Body of pancreas (tissue), 4 donors: ENCODE results near the gene PEX14. TPM values are rescaled to one million over a fixed set of nuclear protein-coding genes. Genes with fewer than 3 reads are reported as not detected.
A peak's percentile ranks its signal among the peaks of the same experiment; 100 is the strongest.

Source experiments
- ATAC-seq: fragments of 150-250 bp; one replicate; pipeline ENCODE4 v1.9.1; 2016
- DNase-seq, 4 donors: peaks; one replicate each; pipeline ENCODE4 v3.0.0-alpha.2; 2019
- H3K27ac ChIP-seq, 4 donors: fragments of 200-600 bp; sonication (generic); 1 replicate in 3 of 4; 2 replicates in 1 of 4; pipeline versions ENCODE4 v1.5.1 to v1.6.1; 2016 to 2019; ENCODE audit warnings: mild to moderate bottlenecking in 1 of 4, mixed read lengths in 1 of 4, moderate library complexity in 1 of 4
- H3K27me3 ChIP-seq, 2 donors: fragments of 200-600 bp; sonication (generic); one replicate each; pipeline ENCODE4 v1.6.0; 2016; ENCODE audit warnings: mild to moderate bottlenecking in 1 of 2
- H3K36me3 ChIP-seq, 2 donors: fragments of 200-600 bp; sonication (generic); replicated peaks in 1 of 2; 2 replicates each; pipeline ENCODE4 v1.5.1; 2016; ENCODE audit warnings: low read depth in 2 of 2; ENCODE audit not compliant: insufficient read depth in 1 of 2
- H3K4me1 ChIP-seq: fragments of 200-600 bp; sonication (generic); one replicate; pipeline ENCODE4 v1.6.0; 2016
- H3K4me3 ChIP-seq, 2 donors: fragments of 200-600 bp; sonication (generic); 1 replicate in 1 of 2; 2 replicates in 1 of 2; pipeline ENCODE4 v1.5.1; 2016 to 2019
- H3K9me3 ChIP-seq, 3 donors: fragments of 200-600 bp; sonication (generic); 1 replicate in 2 of 3; 2 replicates in 1 of 3; pipeline ENCODE4 v1.5.1; 2016
- CTCF ChIP-seq, 7 experiments: fragments of 450-650 bp in 4 of 7; fragments of 200-600 bp in 3 of 7; sonication (generic) in 3 of 7; IDR thresholded peaks; one replicate each; pipeline ENCODE4 v1.5.1; 2016 to 2019; ENCODE audit warnings: antibody characterized with exemption in 7 of 7
- POLR2A ChIP-seq, 3 donors: fragments of 450-650 bp; IDR thresholded peaks; one replicate each; pipeline ENCODE4 v1.6.1; 2016; ENCODE audit warnings: antibody characterized with exemption in 3 of 3, mild to moderate bottlenecking in 2 of 3
- WGBS, 2 donors: methylation state at CpG; one replicate each; pipeline ENCODE4 v1.1.5; 2017; 5-methylcytosine and 5-hydroxymethylcytosine counted together
- intact Hi-C: fragments of 100-400 bp; cut with DNase I; formaldehyde crosslinking; loops from one replicate; pipeline ENCODE4 v1.15.1; 2023
- total RNA-seq, 2 donors: library from RNA; depleted of rRNA; stranded (reverse); fragments of >200 nt; gene quantifications; one replicate each; pipeline ENCODE4 v1.1.0, GENCODE V29; 2016

PEX14 gene
- total RNA-seq, 2 donors from 2014 or later, result 8.6 to 8.8 TPM

DNA sequence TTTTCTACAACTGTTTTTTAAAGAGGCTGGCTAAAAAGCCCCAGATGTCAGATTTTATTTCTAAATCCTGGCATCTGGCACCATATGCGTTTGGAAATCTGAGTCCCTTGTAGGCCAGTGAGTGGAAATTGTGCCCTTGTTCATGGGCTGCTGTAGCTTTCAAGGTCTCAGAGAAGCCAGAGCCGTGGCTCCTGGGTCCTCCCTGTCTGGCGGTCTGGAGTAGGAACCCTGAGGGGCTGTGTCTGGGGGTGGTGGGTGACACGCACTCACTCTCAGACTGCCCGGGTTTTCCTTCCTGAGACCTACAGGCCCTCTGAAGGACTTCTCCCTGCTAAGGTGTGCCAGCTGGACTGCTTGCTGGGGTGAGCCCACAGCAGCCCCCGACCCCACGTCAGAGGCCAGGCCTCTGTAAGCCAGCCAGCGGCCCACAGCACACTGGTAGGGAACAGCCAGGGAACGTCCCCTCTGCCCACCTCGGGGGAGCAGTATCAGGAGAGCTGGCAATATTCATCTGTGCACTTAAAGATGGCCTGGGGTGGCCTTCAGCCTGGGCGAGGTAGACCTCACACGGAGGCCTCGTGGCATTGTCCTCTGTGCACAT, 151.5 kb downstream of the PEX14 start:
- TF ChIP-seq CTCF (IDR thresholded peaks at IDR 0.05) (no peak), POLR2A (IDR thresholded peaks at IDR 0.05) (no peak)
- H3K27ac ChIP-seq, result no peak overlapping the region
- peaks cover 0 to 2% of the 10 kb centered on the region in 2 donors for H3K36me3 ChIP-seq
- WGBS, 2 donors, result 90 to 93% methylated on average over 5 to 13 of the region's 13 CpGs
- ATAC-seq, result no peak
- peaks cover 24% of the 10 kb centered on the region for H3K4me1 ChIP-seq
- H3K27me3 ChIP-seq, result no peaks in the 10 kb centered on the region
- DNase-seq, result no peak
- intact Hi-C loops, result no loop called here
- no peaks in the 10 kb centered on the region for H3K9me3 ChIP-seq
- no peak overlapping the region for H3K4me3 ChIP-seq

DNA sequence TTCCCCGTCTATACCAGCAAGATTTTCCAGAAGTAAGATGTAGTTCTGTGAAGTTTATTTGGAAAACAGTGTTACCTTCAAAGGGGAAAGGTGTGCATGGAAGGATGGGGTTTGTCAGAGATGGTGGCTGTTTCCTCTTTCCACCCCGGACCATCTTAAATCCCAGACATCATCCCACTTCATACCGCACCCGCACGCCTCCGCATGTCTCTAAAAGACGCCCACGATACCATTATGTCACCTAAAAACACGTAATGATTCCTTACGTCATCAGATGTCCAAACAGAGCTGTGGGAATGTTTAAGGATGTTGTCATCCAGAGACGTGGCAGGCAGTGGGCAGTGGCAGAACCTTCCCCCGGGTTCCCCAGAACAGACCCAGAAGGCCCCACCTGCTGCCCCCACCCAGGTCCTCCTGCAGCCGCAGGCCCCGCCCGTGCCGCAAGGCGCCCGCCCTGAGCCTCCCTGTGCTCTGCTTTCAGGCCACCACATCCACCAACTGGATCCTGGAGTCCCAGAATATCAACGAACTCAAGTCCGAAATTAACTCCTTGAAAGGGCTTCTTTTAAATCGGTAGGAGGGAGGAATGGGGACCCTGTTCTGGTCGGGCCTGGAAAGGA, 152.2 kb downstream of the PEX14 start:
- TF ChIP-seq CTCF (IDR thresholded peaks at IDR 0.05) (no peak), POLR2A (IDR thresholded peaks at IDR 0.05) (no peak)
- H3K4me1 ChIP-seq, result peaks cover 31% of the 10 kb centered on the region
- intact Hi-C loops, result no loop called here
- H3K9me3 ChIP-seq, result no peaks in the 10 kb centered on the region
- ATAC-seq (no peak), DNase-seq (no peak)
- peaks cover 0 to 2% of the 10 kb centered on the region in 2 donors for H3K36me3 ChIP-seq
- no peak overlapping the region for H3K4me3 ChIP-seq
- H3K27me3 ChIP-seq, result no peaks in the 10 kb centered on the region
- H3K27ac ChIP-seq, result peak overlapping the region in 2 of 4 donors; percentile 34 to 51
- WGBS, 2 donors, result 88 to 89% methylated on average over 22 of the region's 22 CpGs

- WGBS, 2 donors, result 27 to 31% methylated on average over 7 of the region's 7 CpGs
- DNase-seq, result peak; percentile 52 to 84 (median 74)
- Histone ChIP-seq H3K4me3 (no peak overlapping the region), H3K27ac (peak overlapping the region in 2 of 4 donors; percentile 31 to 52), H3K27me3 (no peaks in the 10 kb centered on the region), H3K9me3 (no peaks in the 10 kb centered on the region), H3K4me1 (peaks cover 31% of the 10 kb centered on the region), H3K36me3 (peaks cover 0 to 2% of the 10 kb centered on the region in 2 donors)
- no peak for TF ChIP-seq CTCF (IDR thresholded peaks at IDR 0.05)
- peak; percentile 60 for ATAC-seq
- intact Hi-C loops, result no loop called here
These were observed 153.9 kb downstream of the PEX14 start for GRCh38 chr1:10628685-10629084.

- peaks cover 31% of the 10 kb centered on the region for H3K4me1 ChIP-seq
- peak overlapping the region in 2 of 4 donors; percentile 31 to 52 for H3K27ac ChIP-seq
- intact Hi-C loops, result no loop called here
- ATAC-seq (no peak), DNase-seq (no peak)
- H3K4me3 ChIP-seq, result no peak overlapping the region
- H3K27me3 ChIP-seq, result no peaks in the 10 kb centered on the region
- 88 to 89% methylated on average over 19 to 23 of the region's 25 CpGs for WGBS, 2 donors
- TF ChIP-seq CTCF (IDR thresholded peaks at IDR 0.05) (no peak), POLR2A (IDR thresholded peaks at IDR 0.05) (no peak)
- no peaks in the 10 kb centered on the region for H3K9me3 ChIP-seq
- H3K36me3 ChIP-seq, result peaks cover 0 to 2% of the 10 kb centered on the region in 2 donors
These were observed 154.5 kb downstream of the PEX14 start for GRCh38 chr1:10629091-10629815.
